ENCODE data around the gene LRRC4C.

LRRC4C gene

GRCh38 chr11:41047229-41047628, 412.2 kb downstream of the LRRC4C start:
- H3K27ac ChIP-seq (ENCODE audit: poor library complexity, severe bottlenecking), result no peak overlapping the region

GRCh38 chr11:41045266-41045665, 414.2 kb downstream of the LRRC4C start:
- Histone ChIP-seq H3K36me3 (ENCODE audit: low read depth) (no peaks in the 10 kb centered on the region), H3K9me3 (ENCODE audit: severe bottlenecking) (no peaks in the 10 kb centered on the region), H3K27me3 (ENCODE audit: insufficient read depth, poor library complexity, severe bottlenecking) (no peaks in the 10 kb centered on the region), H3K27ac (ENCODE audit: poor library complexity, severe bottlenecking) (no peak overlapping the region), H3K4me3 (ENCODE audit: severe bottlenecking) (no peak overlapping the region), H3K4me1 (ENCODE audit: insufficient read depth, poor library complexity, severe bottlenecking) (no peaks in the 10 kb centered on the region)
- TF ChIP-seq CTCF (IDR thresholded peaks at IDR 0.05; ENCODE audit: poor library complexity, severe bottlenecking), result no peak
- DNase-seq (ENCODE audit: low spot score) (no peak), ATAC-seq (ENCODE audit: low read depth) (no peak)

More at GRCh38 chr11:41047229-41047628, 412.2 kb downstream of the LRRC4C start:
- Histone ChIP-seq H3K4me3 (ENCODE audit: severe bottlenecking) (no peak overlapping the region), H3K27me3 (ENCODE audit: insufficient read depth, poor library complexity, severe bottlenecking) (no peaks in the 10 kb centered on the region), H3K9me3 (ENCODE audit: severe bottlenecking) (no peaks in the 10 kb centered on the region), H3K4me1 (ENCODE audit: insufficient read depth, poor library complexity, severe bottlenecking) (no peaks in the 10 kb centered on the region), H3K36me3 (ENCODE audit: low read depth) (no peaks in the 10 kb centered on the region)
- DNase-seq (ENCODE audit: low spot score) (no peak), ATAC-seq (ENCODE audit: low read depth) (no peak)
- no peak for TF ChIP-seq CTCF (IDR thresholded peaks at IDR 0.05; ENCODE audit: poor library complexity, severe bottlenecking)

- ATAC-seq (ENCODE audit: low read depth), result no peak
- TF ChIP-seq CTCF (IDR thresholded peaks at IDR 0.05; ENCODE audit: poor library complexity, severe bottlenecking), result no peak
Measured at GRCh38 chr11:41044747-41045146, 414.7 kb downstream of the LRRC4C start.

GRCh38 chr11:41042688-41043087, 416.8 kb downstream of the LRRC4C start:
- no peak for TF ChIP-seq CTCF (IDR thresholded peaks at IDR 0.05; ENCODE audit: poor library complexity, severe bottlenecking)
- DNase-seq (ENCODE audit: low spot score) (no peak), ATAC-seq (ENCODE audit: low read depth) (no peak)
- H3K27ac ChIP-seq (ENCODE audit: poor library complexity, severe bottlenecking), result no peak overlapping the region
- H3K36me3 ChIP-seq (ENCODE audit: low read depth), result no peaks in the 10 kb centered on the region
- H3K9me3 ChIP-seq (ENCODE audit: severe bottlenecking), result no peaks in the 10 kb centered on the region
- H3K27me3 ChIP-seq (ENCODE audit: insufficient read depth, poor library complexity, severe bottlenecking), result no peaks in the 10 kb centered on the region
- no peaks in the 10 kb centered on the region for H3K4me1 ChIP-seq (ENCODE audit: insufficient read depth, poor library complexity, severe bottlenecking)
- H3K4me3 ChIP-seq (ENCODE audit: severe bottlenecking), result no peak overlapping the region

More at GRCh38 chr11:41044747-41045146, 414.7 kb downstream of the LRRC4C start:
- Histone ChIP-seq H3K4me3 (ENCODE audit: severe bottlenecking) (no peak overlapping the region), H3K4me1 (ENCODE audit: insufficient read depth, poor library complexity, severe bottlenecking) (no peaks in the 10 kb centered on the region), H3K27ac (ENCODE audit: poor library complexity, severe bottlenecking) (no peak overlapping the region), H3K27me3 (ENCODE audit: insufficient read depth, poor library complexity, severe bottlenecking) (no peaks in the 10 kb centered on the region), H3K36me3 (ENCODE audit: low read depth) (no peaks in the 10 kb centered on the region), H3K9me3 (ENCODE audit: severe bottlenecking) (no peaks in the 10 kb centered on the region)
- no peak for DNase-seq (ENCODE audit: low spot score)

- H3K4me3 ChIP-seq (ENCODE audit: severe bottlenecking), result no peak overlapping the region
- no peaks in the 10 kb centered on the region for H3K4me1 ChIP-seq (ENCODE audit: insufficient read depth, poor library complexity, severe bottlenecking)
- DNase-seq (ENCODE audit: low spot score), result no peak
- no peak for TF ChIP-seq CTCF (IDR thresholded peaks at IDR 0.05; ENCODE audit: poor library complexity, severe bottlenecking)
- H3K27ac ChIP-seq (ENCODE audit: poor library complexity, severe bottlenecking), result no peak overlapping the region
- H3K9me3 ChIP-seq (ENCODE audit: severe bottlenecking), result no peaks in the 10 kb centered on the region
- no peaks in the 10 kb centered on the region for H3K27me3 ChIP-seq (ENCODE audit: insufficient read depth, poor library complexity, severe bottlenecking)
- H3K36me3 ChIP-seq (ENCODE audit: low read depth), result no peaks in the 10 kb centered on the region
- no peak for ATAC-seq (ENCODE audit: low read depth)
Measured at GRCh38 chr11:41040474-41040873, 419.0 kb downstream of the LRRC4C start.
